Pulmonary artery endothelial cell (primary cell): ENCODE results near the gene NAA20. TPM values are rescaled to one million over a fixed set of nuclear protein-coding genes. Genes with fewer than 3 reads are reported as not detected.
"Not testable (repeated sequence)": the region's sequence is repeated elsewhere in the genome, so short reads cannot be mapped to it uniquely, and the experiment has no call there.

Experiments used
- DNase-seq: peaks from one replicate; pipeline ENCODE4 v3.0.0-alpha.2; 2011; ENCODE audit warnings: low read depth, low spot score
- total RNA-seq: library from RNA; depleted of rRNA; stranded (reverse); fragments of >200 nt; gene quantifications from 2 replicates; pipeline ENCODE4 v1.2.3, GENCODE V29; 2014

NAA20 gene
- total RNA-seq, 1 donor from 2014 or later: 75.2 TPM

- no peak for DNase-seq
These were observed 25.9 kb upstream of the NAA20 start for GRCh38 chr20:19991308-19991707.

- no peak for DNase-seq
These were observed 25.3 kb upstream of the NAA20 start for GRCh38 chr20:19991854-19992253.

- no peak for DNase-seq
These were observed 23.9 kb upstream of the NAA20 start for GRCh38 chr20:19992996-19993908.

- no peak for DNase-seq
These were observed 23.0 kb upstream of the NAA20 start for GRCh38 chr20:19993958-19994669.

GRCh38 chr20:19995220-19995863 lies 21.8 kb upstream of the NAA20 start:
- DNase-seq: no peak

GRCh38 chr20:19996222-19996621 lies 20.9 kb upstream of the NAA20 start:
- no peak for DNase-seq

GRCh38 chr20:19996917-19997316 lies 20.2 kb upstream of the NAA20 start:
- no peak for DNase-seq

GRCh38 chr20:19998990-19999705 lies 18.0 kb upstream of the NAA20 start:
- no peak for DNase-seq

- no peak for DNase-seq
These were observed 16.8 kb upstream of the NAA20 start for GRCh38 chr20:20000211-20000968.

- no peak for DNase-seq
These were observed 14.8 kb upstream of the NAA20 start for GRCh38 chr20:20002101-20002998.

- DNase-seq: peak; percentile 26
These were observed 13.9 kb upstream of the NAA20 start for GRCh38 chr20:20003031-20003954.

- DNase-seq: not testable (repeated sequence)
These were observed 13.2 kb upstream of the NAA20 start for GRCh38 chr20:20003955-20004322.

- DNase-seq: no peak
These were observed 11.8 kb upstream of the NAA20 start for GRCh38 chr20:20005342-20005741.

GRCh38 chr20:20009784-20010253 lies 7.3 kb upstream of the NAA20 start:
- no peak for DNase-seq

- no peak for DNase-seq
These were observed 6.3 kb upstream of the NAA20 start for GRCh38 chr20:20010639-20011500.

- no peak for DNase-seq
These were observed 4.6 kb upstream of the NAA20 start for GRCh38 chr20:20012541-20012940.

- no peak for DNase-seq
These were observed 2.5 kb upstream of the NAA20 start for GRCh38 chr20:20014659-20015058.

- no peak for DNase-seq
These were observed 653 bp downstream of the NAA20 start for GRCh38 chr20:20017844-20018185.
